NCI-H187 (cell line): ENCODE results near the gene FAM228A.
"Not testable (repeated sequence)": the region's sequence is repeated elsewhere in the genome, so short reads cannot be mapped to it uniquely, and the experiment has no call there.

Experiments used
- DNase-seq, 2 experiments: peaks; one replicate each; lab custom pipeline; 2025; lab: John Stamatoyannopoulos, UW

FAM228A gene

GRCh38 chr2:24174851-24175277 is at the start of gene FAM228A:
TSS of gene FAM228A (plus strand) at chr2:24175053. CDS start at chr2:24175481, 428 bp downstream.
- DNase-seq: no peak

GRCh38 chr2:24125956-24126355 is 48.9 kb upstream of the FAM228A start:
- DNase-seq: no peak

DNA sequence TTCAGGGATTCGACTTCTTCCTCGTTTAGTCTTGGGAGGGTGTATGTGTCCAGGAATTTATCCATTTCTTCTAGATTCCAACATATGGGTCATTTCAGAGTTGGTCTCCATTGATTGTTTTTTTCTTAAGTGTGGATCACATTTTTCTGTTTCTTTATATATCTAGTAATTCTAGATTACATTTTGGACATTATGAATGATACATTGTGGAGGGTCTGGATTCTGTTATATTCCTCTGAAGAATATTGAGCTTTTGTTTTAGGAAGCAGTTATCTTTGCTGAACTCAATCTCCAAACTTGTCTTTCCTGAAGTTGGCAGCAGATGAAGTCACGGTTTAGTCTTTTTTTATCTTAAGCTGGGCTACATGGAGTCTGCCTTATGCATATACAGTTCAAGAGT is 42.3 kb upstream of the FAM228A start:
- DNase-seq: no peak

GRCh38 chr2:24140305-24140704 is 34.5 kb upstream of the FAM228A start:
- not testable (repeated sequence) for DNase-seq

DNA sequence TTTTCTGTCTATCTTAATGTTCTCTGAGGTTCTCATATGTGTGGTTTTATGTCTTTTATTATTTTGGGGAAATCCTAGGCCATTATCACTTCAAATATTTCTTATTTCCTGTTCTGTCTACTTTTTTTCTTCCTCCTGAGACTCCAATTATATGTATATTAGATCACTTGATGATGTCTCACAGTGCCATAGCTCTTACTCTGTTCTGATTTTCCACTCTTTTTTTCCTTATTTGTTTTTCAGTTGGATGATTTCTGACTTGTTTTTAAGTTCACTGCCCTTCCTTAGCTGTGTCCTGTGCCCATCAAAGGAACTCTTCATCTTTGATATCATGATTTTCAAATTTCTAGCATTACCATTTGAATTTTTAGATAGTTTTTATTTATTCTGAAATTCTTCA is 27.5 kb upstream of the FAM228A start:
- no peak for DNase-seq

GRCh38 chr2:24152413-24153197 is 22.2 kb upstream of the FAM228A start:
- no peak for DNase-seq

- DNase-seq: no peak
Observed at GRCh38 chr2:24153478-24153877, 21.4 kb upstream of the FAM228A start.

DNA sequence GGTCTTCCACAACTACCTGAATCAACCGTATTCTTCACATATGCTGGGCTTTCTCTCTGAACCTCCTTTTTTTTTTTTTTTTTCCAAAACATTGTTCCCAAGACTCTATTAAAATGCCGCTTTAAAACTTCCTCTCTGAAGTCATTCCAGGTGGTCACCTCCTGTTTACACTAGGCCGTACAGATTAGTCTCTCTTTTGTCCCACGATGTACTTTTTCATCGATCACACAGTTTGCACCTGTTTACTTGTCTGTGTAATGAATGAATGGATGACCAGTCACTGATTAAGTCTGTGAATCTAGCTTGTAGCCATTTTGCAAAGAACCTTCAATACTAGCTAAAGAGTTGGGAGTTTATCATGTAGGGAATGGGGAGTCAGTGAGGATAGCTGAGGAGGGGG is 16.7 kb upstream of the FAM228A start:
- DNase-seq: no peak

GRCh38 chr2:24159708-24160107 is 15.1 kb upstream of the FAM228A start:
- DNase-seq: no peak

DNA sequence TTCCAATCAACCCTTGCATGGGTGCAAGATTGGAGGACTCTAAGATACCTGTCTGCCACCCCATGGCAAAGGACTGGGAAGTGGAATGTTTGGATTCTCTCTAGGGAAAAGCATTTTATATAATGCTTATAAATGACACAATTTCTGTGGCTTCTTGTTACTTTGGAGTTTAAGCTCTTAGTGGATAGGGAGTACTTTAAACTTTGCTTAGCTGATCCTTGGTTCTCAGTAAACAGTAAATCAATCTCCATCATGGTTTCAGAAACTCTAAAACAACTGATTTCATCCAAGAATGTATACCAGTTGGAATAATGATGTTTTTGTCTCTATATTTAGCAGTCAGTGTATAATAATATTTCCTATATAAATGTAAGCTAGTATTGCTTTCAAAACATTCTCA is 14.1 kb upstream of the FAM228A start:
- DNase-seq: no peak

GRCh38 chr2:24162494-24162893 is 12.4 kb upstream of the FAM228A start:
- no peak for DNase-seq

DNA sequence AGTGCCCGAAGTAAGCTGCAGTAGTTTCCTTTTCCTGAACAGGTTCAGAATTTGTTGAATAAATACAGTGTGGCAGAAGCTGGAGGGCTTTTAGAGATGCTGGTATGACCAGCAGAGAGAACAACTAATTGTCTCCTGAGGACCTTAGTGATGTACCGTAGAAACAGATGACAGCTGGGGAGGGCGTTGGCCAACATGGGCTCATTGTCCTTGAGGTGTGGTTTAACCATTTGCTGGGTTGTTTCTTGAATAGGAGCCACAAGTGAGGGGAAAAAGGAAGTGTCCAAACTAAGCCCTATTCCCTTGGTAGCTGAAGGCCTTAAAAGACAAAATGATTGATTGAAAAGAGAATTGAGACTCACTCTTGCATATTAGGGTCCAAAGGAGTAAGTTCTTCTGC is 11.7 kb upstream of the FAM228A start:
- no peak for DNase-seq

DNA sequence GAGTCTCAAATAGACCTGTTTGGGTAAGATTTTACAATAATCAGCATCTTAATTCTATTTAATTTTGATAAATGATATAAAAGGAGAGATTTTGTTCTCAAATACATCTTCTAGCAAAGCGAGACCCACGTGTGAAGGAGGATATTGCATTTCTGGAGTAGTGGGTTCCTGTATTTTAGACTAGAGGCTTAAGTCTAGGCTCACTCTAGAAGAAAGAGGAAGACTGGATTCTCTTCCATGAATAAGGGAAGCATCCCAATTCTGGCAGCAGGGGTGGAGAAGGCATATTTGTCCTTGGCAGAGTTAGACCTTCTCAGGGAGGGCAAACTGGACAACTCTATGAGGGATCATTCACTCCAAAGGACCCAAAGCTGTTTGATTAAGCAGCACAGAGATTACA is 11.3 kb upstream of the FAM228A start:
- DNase-seq: no peak

DNA sequence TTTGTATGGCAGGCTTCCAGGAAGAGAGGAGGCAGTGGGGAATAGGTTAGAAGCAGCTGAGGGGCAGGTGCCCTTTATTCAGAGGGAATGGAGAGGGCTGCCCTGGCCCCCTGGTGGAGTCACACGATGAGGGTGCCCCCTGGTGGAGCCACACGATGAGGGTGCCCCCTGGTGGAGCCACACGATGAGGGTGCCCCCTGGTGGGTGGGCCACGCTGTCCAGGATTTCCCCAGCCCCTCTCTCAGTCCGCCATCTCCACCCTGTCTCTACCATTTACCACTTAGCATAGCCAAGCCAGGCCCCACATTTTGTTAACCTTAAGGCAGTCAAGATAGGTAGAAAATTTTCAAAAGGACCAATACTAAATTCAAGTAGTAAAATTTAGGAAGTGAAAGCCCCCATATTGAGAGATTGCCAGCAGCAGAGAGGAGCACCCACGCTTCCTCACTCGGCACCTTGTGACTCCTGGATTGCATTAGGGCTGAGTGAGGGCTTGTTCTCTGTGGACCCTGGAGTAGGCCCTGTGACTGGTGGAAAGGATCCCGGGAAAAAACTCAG is 10.4 kb upstream of the FAM228A start:
- no peak for DNase-seq

DNA sequence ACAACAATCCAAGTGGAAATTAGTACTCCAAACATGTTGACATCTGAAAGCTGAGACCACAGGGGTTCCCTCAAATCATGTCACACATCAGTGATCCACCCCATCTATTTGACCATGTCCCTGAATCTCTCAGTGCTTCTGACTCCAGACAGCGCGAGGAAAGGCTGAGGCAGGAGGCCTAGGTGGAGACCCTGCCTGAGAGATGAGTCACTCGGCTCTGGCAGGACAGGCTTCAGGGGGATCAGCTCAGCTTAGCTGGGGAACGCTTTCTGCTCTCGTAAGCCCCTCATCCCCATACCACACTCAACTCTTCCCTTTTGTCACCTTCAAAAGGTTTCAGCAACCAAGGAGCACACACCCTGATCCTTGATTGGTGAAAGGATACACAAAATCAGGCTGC is 5.8 kb upstream of the FAM228A start:
- DNase-seq: no peak

- no peak for DNase-seq
Observed at GRCh38 chr2:24175631-24176187, 856 bp downstream of the FAM228A start.

GRCh38 chr2:24176326-24176725 is 1.5 kb downstream of the FAM228A start:
- no peak for DNase-seq

GRCh38 chr2:24179683-24180082 is 4.8 kb downstream of the FAM228A start:
- DNase-seq: no peak

- DNase-seq: peak in 1 of 2 experiments; percentile 4
Observed at GRCh38 chr2:24181849-24182248, 7.0 kb downstream of the FAM228A start.

- no peak for DNase-seq
Observed at GRCh38 chr2:24182507-24182906, 7.7 kb downstream of the FAM228A start.

DNA sequence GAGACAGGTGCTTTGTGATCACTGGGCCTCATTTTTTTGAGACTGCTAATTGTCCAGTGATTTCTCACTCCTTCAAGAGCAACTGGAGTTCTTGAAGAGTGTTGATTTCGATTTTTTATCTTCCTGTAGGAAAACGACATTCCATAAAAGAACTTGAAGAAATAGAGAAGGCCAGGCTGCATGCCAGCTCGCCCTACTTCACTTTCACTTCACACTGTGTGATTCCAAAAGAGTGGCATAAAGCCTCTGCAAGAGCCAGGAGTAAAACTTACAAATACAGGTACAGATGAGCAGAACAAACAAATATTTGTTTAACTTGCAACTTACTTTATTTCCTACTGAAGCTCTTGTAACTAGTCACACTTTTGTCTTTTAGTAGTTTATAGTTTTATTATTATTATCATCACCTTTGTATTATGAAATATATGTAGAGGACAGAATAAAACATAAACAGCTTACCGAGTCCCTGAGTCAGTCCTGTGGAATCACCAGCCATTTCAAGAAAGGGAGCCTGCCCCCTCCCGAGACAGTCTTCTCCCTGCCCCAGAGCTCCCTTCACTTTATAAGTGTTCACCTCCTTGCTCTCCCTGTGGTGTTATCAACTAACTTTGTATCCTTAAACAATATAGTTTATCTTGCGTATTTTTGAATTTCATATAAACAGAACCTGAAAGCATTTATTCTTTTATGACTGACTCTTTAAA is 8.7 kb downstream of the FAM228A start:
- DNase-seq: no peak

DNA sequence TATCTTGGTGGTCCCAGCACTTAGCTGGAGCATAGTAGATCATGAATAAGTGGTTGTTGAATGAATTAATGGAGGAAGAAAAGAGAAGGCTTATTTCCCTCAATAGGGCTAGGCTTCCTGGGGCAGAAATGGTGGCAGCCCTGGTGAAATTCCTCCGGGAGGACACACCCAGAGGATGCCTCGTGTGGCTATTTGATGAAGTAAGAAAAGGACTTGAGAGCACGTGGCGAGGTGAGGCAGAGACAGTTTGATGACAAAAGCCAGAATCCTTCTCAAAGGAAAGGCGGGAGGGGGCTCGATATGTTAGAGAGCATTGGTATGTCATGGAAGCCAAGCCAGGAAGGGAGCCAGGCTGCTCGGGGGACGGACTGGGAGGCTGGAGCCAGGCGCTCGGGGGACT is 14.7 kb downstream of the FAM228A start:
- DNase-seq: no peak

DNA sequence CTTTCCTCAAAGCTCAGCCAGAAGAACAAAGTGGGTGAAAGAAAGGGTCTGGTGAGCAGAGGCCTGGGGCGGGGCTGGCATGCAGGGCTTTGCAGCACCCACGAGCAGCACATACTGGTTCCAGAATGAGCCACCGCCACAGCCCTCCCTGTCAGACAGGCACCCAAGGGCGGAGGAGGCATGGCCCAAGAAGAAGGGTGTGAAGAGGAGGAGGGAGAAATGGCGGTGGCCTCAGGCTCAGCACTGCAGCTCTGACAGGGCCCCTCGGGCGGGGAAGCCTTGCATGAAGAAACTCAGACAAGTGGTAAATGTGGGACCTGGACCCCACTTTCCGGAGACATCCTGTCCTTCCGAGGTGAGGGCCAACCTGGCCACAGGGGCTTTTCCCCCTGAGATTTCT is 15.7 kb downstream of the FAM228A start:
- no peak for DNase-seq
